Activated CD4-positive, alpha-beta T cell treated with anti-CD3 and anti-CD28 coated beads, Interleukin-2, amount 10 ng/mL, durations not matched to agents 7 days and 5 days (primary cell): ENCODE measurements around the gene PCDHGB1. TPM values are rescaled to one million over a fixed set of nuclear protein-coding genes. Genes with fewer than 3 reads are reported as not detected.
"Not testable (repeated sequence)": the region's sequence is repeated elsewhere in the genome, so short reads cannot be mapped to it uniquely, and the experiment has no call there.

ENCODE experiments used
- CTCF ChIA-PET: fragments of 350-600 bp; sonication (Branson Sonifier 250); formaldehyde crosslinking; loops from one replicate; lab custom pipeline; 2021; ENCODE audit warnings: antibody characterized with exemption; lab: Charles Lee
- POLR2A ChIA-PET: fragments of 350-600 bp; sonication (Branson Sonifier 250); formaldehyde crosslinking; loops from one replicate; lab custom pipeline; 2021; ENCODE audit warnings: antibody characterized with exemption; lab: Charles Lee
- DNase-seq: peaks from one replicate; pipeline ENCODE4 v3.0.0-alpha.2; 2020
- H3K27ac Mint-ChIP-seq: one replicate; pipeline ENCODE4 v1.8.0; 2021; ENCODE audit warnings: mild to moderate bottlenecking, moderate library complexity, mixed read lengths
- H3K27me3 Mint-ChIP-seq: one replicate; pipeline ENCODE4 v1.8.0; 2021; ENCODE audit warnings: mixed read lengths
- H3K36me3 Mint-ChIP-seq: one replicate; pipeline ENCODE4 v1.8.0; 2021; ENCODE audit warnings: low read depth, mixed read lengths
- H3K4me1 Mint-ChIP-seq: one replicate; pipeline ENCODE4 v1.8.0; 2021; ENCODE audit warnings: mixed read lengths
- H3K4me3 Mint-ChIP-seq: one replicate; pipeline ENCODE4 v1.8.0; 2021; ENCODE audit warnings: mild to moderate bottlenecking, moderate library complexity, mixed read lengths
- H3K9me3 Mint-ChIP-seq: one replicate; pipeline ENCODE4 v1.8.0; 2021; ENCODE audit warnings: mixed read lengths
- total RNA-seq, 2 experiments: library from RNA; stranded (reverse); gene quantifications; one replicate each; pipeline ENCODE4 v1.2.3, GENCODE V29; 2021

The PCDHGB1 gene
- total RNA-seq, result not detected

DNA sequence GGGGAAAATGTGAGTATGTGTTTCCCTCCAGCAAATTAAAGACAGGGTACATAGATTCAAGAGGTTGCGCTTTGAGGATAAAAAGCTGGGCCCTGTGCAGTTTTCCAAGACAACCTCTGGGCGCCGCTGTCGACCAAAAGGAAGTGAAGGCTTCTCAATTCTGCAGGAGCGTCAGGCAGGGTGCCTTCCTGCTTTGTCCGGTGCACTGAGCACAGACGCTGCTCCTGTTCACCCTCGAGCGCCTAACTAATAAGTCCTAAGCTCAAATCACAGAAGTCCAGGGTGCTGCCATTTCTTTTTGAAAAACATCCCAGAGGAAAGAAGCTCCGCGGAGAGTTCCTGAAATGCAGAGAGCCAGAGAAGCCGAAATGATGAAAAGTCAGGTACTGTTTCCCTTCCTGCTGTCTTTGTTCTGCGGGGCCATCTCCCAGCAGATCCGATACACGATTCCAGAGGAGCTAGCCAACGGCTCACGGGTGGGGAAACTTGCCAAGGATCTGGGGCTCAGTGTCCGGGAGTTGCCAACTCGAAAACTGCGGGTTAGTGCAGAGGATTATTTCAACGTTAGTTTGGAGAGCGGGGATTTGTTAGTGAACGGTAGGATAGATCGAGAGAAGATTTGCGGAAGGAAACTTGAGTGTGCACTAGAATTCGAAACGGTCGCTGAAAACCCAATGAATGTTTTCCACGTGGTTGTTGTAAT is at the start of gene PCDHGB1:
PCDHGB1 (plus strand) TSS at position 183 of the 703 bp plus-strand sequence; CDS start at position 345, 162 bp downstream.
- ChIA-PET POLR2A (no interaction called here), CTCF (interaction anchor here (0.6 to 2.3 kb wide), 8 partner anchors 10 to 1558 kb away, joined by 3 to 9 read pairs (median 3); partner anchors contain the start of genes PCDHGB2 and TAF7)
- H3K27ac Mint-ChIP-seq, result no peak within 1 kb of the TSS
- DNase-seq, result peak; percentile 40
- H3K36me3 Mint-ChIP-seq, result peaks cover 3% of the 10 kb centered on the region
- H3K4me1 Mint-ChIP-seq, result no peaks in the 10 kb centered on the region
- no peak within 1 kb of the TSS for H3K4me3 Mint-ChIP-seq
- H3K9me3 Mint-ChIP-seq, result peaks cover 21% of the 10 kb centered on the region
- peaks cover 24% of the 10 kb centered on the region for H3K27me3 Mint-ChIP-seq

DNA sequence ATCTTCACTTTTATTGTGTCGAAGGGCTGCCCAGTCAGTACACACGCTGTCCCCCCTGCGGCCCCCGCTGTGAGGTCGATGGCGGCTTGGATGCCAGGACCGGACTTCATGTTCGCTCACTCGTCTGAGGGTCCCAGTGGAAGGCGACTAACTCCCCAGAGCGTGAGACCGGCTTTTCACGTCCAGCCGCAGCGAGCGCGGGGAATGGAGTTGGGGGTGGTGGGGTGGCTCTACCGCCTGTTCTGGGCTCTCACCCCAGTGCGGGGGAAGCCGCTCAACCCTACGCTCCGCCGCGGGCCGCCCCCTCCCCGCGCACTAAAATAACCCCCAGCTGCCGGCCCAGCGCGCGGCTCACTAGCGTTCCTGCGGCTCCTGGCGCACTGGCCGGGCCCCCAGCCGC is 46.1 kb upstream of the PCDHGB1 start, which contains the start of gene SLC25A2:
SLC25A2 (minus strand) TSS at position 294 of the 400 bp plus-strand sequence; CDS start at position 110, 184 bp downstream.
- no peak for DNase-seq
- Mint-ChIP-seq H3K4me1 (no peaks in the 10 kb centered on the region), H3K36me3 (peaks cover 12% of the 10 kb centered on the region), H3K4me3 (no peak within 1 kb of the TSS), H3K27me3 (no peaks in the 10 kb centered on the region), H3K27ac (no peak within 1 kb of the TSS), H3K9me3 (peaks cover 62% of the 10 kb centered on the region)
- CTCF ChIA-PET, result interaction anchor here (0.9 kb wide), 1 partner anchor 16 kb away, joined by 7 read pairs; no protein-coding TSS in a partner anchor
- POLR2A ChIA-PET, result no interaction called here

DNA sequence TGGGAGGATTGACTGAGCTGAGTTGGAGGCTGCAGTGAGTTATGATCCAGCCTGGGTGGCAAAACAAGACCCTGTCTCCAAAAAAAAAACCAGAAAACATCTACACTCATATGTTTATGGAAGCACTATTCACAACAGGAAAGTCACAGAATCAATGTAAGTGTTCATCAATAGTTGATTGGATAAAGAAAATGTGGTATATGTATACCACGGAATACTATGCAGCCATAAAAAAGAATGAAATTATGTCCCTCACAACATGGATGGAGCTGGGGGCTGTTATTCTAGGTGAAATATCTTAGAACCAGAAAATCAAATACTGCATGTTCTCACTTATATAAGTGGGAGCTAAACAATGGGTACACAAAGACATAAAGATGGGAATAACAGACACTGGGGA is 43.3 kb upstream of the PCDHGB1 start:
- Mint-ChIP-seq H3K4me1 (no peaks in the 10 kb centered on the region), H3K27me3 (no peaks in the 10 kb centered on the region), H3K27ac (no peak overlapping the region), H3K4me3 (no peak overlapping the region), H3K36me3 (peaks cover 14% of the 10 kb centered on the region), H3K9me3 (peaks cover 55% of the 10 kb centered on the region)
- CTCF ChIA-PET, result interaction anchor here (0.6 kb wide), 1 partner anchor 44 kb away, joined by 3 read pairs; no protein-coding TSS in a partner anchor
- POLR2A ChIA-PET, result no interaction called here
- DNase-seq, result no peak

DNA sequence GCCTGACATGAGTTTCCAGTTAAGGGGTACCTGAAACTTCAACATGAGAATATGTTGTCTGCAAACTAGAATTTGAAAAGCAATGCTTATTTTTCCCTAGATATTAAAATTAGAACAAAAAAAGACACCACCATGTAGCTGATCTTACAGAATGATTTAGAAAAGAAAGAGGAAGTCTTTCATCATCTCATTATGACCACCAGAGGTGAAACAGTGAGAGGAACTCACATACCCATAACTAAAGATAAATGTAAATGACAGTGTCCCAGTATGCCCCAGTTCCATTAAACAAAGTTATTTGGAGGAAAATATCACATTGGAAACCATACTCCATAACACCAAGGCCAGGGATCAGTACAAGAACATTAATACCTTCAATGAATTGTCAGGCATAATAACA is 36.2 kb upstream of the PCDHGB1 start:
- Mint-ChIP-seq H3K27ac (no peak overlapping the region), H3K27me3 (no peaks in the 10 kb centered on the region), H3K36me3 (peaks cover 58% of the 10 kb centered on the region), H3K9me3 (peaks cover 52% of the 10 kb centered on the region), H3K4me3 (no peak overlapping the region), H3K4me1 (peaks cover 6% of the 10 kb centered on the region)
- no peak for DNase-seq
- ChIA-PET POLR2A (no interaction called here), CTCF (no interaction called here)

DNA sequence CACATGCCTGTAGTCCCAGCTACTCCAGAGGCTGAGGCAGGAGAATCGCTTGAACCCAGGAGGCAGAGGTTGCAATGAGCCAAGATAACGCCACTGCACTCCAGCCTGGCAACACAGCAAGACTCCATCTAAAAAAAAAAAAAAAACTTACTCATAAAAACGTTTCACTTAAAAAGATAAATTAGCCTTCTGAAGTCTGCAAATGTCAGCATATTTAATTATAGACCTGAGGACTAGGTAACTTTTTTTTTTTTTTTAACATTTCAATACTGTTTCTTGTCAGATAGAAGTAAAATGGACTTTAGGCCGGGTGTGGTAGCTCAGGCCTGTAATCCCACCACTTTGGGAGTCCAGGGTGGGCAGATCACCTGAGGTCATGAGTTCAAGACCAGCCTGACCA is 32.9 kb upstream of the PCDHGB1 start:
- CTCF ChIA-PET, result not testable (repeated sequence)

DNA sequence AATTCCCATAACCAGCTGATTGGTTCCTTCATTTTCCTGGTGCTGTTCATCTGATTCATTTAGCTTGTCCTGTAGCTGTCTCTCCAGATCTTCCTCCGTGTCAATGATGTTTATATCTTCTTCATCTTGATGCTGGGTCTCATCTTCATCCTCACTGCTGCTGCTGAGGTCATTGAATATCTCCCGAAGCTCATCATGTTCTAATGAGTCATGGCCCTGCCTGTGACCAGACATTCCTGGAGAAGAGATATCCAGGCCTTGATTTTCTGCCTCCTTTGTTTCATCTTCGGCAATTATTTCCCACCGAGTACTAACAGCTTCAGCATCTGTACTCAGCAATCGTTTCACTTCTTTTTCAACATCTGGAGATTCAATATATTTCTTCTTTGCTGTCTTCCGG is 30.7 kb upstream of the PCDHGB1 start:
- H3K36me3 Mint-ChIP-seq, result peaks cover 69% of the 10 kb centered on the region
- ChIA-PET CTCF (interaction anchor here (0.7 to 4.3 kb wide), 9 partner anchors 10 to 517 kb away, joined by 3 to 40 read pairs (median 8); partner anchors contain the start of genes PCDHGA1, PCDHGA2 and PCDHGB1), POLR2A (no interaction called here)
- no peak for DNase-seq
- peaks cover 54% of the 10 kb centered on the region for H3K9me3 Mint-ChIP-seq
- H3K27ac Mint-ChIP-seq, result peak overlapping the region; percentile 33
- no peaks in the 10 kb centered on the region for H3K27me3 Mint-ChIP-seq
- H3K4me3 Mint-ChIP-seq, result peak overlapping the region; percentile 89
- H3K4me1 Mint-ChIP-seq, result peaks cover 30% of the 10 kb centered on the region

More for the DNA sequence above, 32.9 kb upstream of the PCDHGB1 start:
- peaks cover 30% of the 10 kb centered on the region for H3K4me1 Mint-ChIP-seq
- not testable (repeated sequence) for H3K27ac Mint-ChIP-seq, H3K27me3 Mint-ChIP-seq, DNase-seq, H3K4me3 Mint-ChIP-seq
- H3K36me3 Mint-ChIP-seq, result peaks cover 83% of the 10 kb centered on the region
- peaks cover 62% of the 10 kb centered on the region for H3K9me3 Mint-ChIP-seq
- POLR2A ChIA-PET, result interaction anchor here (0.6 kb wide), 1 partner anchor 47 kb away, joined by 3 read pairs; the partner anchor contains the start of gene PCDHGA5

DNA sequence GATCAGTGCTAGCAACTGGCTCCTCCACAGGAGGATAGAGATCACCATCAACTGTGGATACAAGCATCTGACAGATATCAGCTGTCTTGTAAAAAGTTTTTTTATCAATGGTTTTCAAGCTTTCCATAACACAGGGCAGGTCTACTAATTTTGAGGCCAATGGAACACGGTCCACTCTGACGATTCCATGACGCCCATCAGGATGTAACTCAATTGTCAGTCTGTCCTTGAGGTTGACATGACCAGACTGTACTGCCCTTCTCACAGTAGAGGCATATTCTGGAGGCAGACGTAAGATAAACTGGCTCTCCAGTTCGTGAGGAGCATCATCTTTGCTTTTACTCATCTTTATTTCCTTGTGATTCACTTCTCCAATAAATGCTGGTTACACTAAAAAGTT is 30.2 kb upstream of the PCDHGB1 start:
- Mint-ChIP-seq H3K27ac (peak overlapping the region; percentile 98), H3K4me1 (peaks cover 30% of the 10 kb centered on the region), H3K4me3 (peak overlapping the region; percentile 89), H3K36me3 (peaks cover 67% of the 10 kb centered on the region), H3K27me3 (no peaks in the 10 kb centered on the region), H3K9me3 (peaks cover 53% of the 10 kb centered on the region)
- POLR2A ChIA-PET, result no interaction called here
- CTCF ChIA-PET, result interaction anchor here (0.6 to 4.3 kb wide), 20 partner anchors 8 to 1073 kb away, joined by 3 to 40 read pairs (median 4); partner anchors contain the start of genes PCDHGA1, PCDHGA2, PCDHGA3 and PCDHGB1
- no peak for DNase-seq

DNA sequence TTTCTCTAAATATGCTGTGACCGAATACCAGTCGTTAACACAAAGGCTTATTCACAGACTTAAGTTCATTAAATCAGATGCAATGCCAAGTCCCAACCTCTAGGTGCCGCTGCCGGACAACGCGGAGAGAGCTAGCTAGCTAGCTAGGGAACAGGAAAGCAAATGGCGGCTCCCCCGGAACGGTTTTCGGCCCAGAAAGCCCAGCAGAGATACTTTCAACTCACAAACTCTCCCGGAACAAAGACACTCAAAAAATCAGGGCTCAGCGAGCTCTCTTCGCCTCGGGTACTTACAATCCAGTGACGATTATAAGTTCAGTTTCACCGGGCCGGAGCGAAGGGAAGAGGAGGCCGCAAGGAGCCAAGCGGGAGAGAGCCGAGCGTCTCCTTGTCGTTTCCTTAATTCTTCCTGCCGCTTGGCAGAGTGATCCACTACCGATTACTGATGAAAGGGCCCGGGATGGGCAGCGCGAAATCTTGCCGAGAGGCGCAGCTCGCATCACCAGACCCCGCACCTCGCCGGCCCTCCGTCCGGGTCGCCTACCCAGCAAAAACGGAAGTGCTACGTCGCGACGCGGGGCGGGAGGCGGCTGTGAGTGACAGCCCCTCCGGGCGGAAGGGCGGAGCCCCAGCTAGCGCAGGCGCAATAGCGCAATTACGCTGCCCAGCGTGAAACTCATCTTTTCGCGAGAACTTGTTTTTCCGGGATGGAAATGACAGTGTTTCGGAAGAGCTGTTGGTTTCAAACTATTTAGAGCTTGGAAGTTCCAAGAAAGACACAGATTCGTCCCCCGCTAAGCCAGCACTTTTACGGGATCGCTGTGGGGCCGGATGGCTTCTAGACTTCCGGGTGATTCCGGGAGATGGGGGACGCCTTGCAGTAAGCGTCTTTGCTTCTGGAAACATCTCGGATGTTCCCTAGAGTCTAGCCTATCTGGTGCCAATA is 29.4 kb upstream of the PCDHGB1 start, which contains the start of gene TAF7:
TAF7 (minus strand) TSS at position 560 of the 945 bp plus-strand sequence. CDS start 740 bp downstream, outside the sequence.
- Mint-ChIP-seq H3K4me1 (peaks cover 30% of the 10 kb centered on the region), H3K36me3 (peaks cover 60% of the 10 kb centered on the region), H3K27me3 (no peaks in the 10 kb centered on the region), H3K4me3 (peak within 1 kb of the TSS; percentile 89), H3K9me3 (peaks cover 47% of the 10 kb centered on the region), H3K27ac (peak within 1 kb of the TSS; percentile 98)
- ChIA-PET POLR2A (interaction anchor here (0.6 kb wide), 1 partner anchor 570 kb away, joined by 3 read pairs; no protein-coding TSS in a partner anchor), CTCF (interaction anchor here (0.6 to 4.3 kb wide), 23 partner anchors 9 to 1073 kb away, joined by 3 to 40 read pairs (median 3); partner anchors contain the start of genes IK, PCDHGA1, PCDHGA2 and PCDHGA3)
- DNase-seq, result peak; percentile 93

DNA sequence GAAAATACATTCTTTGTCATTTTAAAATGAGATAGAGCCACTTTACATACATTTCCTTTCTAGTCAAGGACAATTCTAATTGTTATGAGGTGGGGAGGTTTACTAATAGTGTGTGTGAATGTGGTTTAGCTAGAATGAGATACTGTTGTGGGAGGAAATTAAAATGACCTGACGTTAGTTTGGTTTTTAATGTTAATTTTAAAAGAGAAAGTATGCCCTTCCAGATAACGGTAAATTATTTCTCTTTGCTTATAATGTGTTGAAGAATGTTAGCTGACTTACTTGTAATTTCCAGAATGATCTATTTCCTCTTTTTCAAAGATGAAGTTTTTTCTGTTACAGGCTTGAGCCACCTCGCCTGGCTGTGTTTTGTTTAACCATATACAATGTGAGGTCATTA is 27.6 kb upstream of the PCDHGB1 start:
- H3K4me3 Mint-ChIP-seq, result no peak overlapping the region
- peaks cover 50% of the 10 kb centered on the region for H3K9me3 Mint-ChIP-seq
- H3K36me3 Mint-ChIP-seq, result peaks cover 44% of the 10 kb centered on the region
- peak overlapping the region; percentile 9 for H3K27ac Mint-ChIP-seq
- no peak for DNase-seq
- H3K4me1 Mint-ChIP-seq, result peaks cover 37% of the 10 kb centered on the region
- ChIA-PET POLR2A (no interaction called here), CTCF (no interaction called here)
- H3K27me3 Mint-ChIP-seq, result peaks cover 2% of the 10 kb centered on the region

DNA sequence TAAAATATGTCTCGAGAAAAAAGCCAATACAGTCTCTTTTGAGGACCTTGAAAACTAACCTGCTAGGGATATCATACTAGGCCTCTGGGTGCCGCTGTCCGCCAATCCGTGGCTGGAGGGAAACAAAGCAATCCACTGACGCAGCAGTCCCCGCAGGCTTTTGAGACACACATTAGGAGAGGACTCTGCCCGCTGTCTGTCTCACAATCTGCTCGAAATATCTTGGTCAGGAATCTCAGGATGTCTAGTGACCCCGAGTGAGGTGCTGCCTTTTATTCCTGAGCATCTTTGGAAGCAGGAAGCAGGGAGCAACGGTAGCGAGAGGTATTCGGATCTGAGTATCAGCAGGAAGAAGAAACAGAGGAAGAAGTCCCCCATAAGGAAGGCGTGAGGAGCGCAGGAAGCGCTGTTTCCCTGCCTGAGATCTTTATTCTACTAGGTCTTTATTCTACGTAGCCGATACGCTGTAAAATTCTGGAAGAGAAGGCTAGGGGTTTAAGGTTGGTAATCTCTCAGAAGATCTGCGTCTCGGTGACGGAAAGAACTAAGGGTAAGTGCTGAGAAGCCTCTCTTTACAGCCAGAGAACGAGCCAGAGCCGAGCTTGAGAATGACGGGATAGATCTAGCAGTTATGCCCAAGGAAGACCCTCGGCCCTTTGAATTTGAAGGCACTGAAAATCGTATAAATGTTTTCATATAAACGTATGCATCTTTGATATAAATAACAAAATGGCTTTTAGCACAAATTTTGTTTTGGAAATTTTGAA is 23.6 kb upstream of the PCDHGB1 start:
- H3K9me3 Mint-ChIP-seq, result peaks cover 33% of the 10 kb centered on the region
- H3K4me1 Mint-ChIP-seq, result peaks cover 10% of the 10 kb centered on the region

DNA sequence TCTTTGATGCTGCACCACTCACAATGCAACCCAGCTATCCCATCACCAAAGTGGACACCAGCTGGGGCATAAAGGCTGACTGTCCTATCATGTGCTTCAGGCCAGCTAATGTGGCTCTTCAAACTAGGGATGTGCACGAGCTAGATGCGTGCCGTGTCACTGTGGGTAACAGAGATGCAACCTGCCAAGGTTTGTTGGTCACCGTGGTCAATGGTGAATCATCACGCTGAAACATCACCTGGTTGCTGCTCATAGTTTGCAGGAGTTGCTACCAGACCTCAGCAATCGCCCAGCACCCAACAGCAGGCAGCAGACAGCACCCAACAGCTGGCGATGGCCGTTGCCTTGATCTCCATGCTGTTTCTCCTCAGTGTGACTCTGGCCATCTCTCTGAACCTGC is 21.7 kb upstream of the PCDHGB1 start:
- Mint-ChIP-seq H3K36me3 (peaks cover 2% of the 10 kb centered on the region), H3K4me1 (peaks cover 6% of the 10 kb centered on the region)

More for the DNA sequence above, 23.6 kb upstream of the PCDHGB1 start:
- peak; percentile 70 for DNase-seq
- ChIA-PET POLR2A (no interaction called here), CTCF (interaction anchor here (0.7 to 2.5 kb wide), 4 partner anchors 24 to 1503 kb away, joined by 3 to 8 read pairs (median 4); partner anchors contain the start of gene PCDHGB1)
- Mint-ChIP-seq H3K27ac (no peak overlapping the region), H3K4me3 (peak overlapping the region; percentile 79), H3K36me3 (peaks cover 9% of the 10 kb centered on the region), H3K27me3 (peaks cover 16% of the 10 kb centered on the region)

More for the DNA sequence above, 21.7 kb upstream of the PCDHGB1 start:
- Mint-ChIP-seq H3K9me3 (peaks cover 28% of the 10 kb centered on the region), H3K4me3 (no peak overlapping the region), H3K27ac (no peak overlapping the region), H3K27me3 (peaks cover 29% of the 10 kb centered on the region)
- DNase-seq, result no peak
- ChIA-PET CTCF (interaction anchor here (1.0 to 6.6 kb wide), 5 partner anchors 9 to 238 kb away, joined by 3 to 40 read pairs (median 4); partner anchors contain the start of genes PCDHGA11 and TAF7), POLR2A (no interaction called here)
